GM12892 (cell line): ENCODE results near the gene HSBP1L1.

Experiments
- POLR2A ChIP-seq: IDR thresholded peaks from 2 replicates; pipeline ENCODE4 v1.6.1; 2011; ENCODE audit warnings: low read depth, low read length, control low read depth
- POLR2AphosphoS5 ChIP-seq: IDR thresholded peaks from 2 replicates; pipeline ENCODE4 v1.6.1; 2011; ENCODE audit warnings: low read depth, low read length, control low read depth

DNA sequence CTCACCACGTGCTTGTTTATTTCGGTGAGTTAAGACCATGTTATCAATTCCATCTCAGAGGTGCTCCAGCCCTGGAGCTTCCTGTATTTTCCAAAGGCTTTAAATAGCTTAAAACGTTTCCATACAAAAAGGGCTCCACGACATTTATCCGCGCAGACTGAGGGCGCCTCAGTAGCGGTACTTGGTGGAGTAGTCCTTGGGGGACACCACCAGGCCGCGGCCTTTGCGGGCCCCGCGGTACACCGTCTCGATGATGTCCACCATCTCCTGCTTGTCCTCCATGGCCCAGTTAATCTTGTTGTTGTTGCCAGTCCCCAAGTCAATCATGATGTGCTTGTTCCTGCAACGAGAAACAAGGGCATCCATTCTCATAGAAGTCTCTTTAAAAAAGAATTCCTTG, 9.1 kb downstream of the HSBP1L1 start:
- TF ChIP-seq POLR2AphosphoS5 (no peak), POLR2A (no peak)
